OCI-LY1 (cell line): ENCODE data around the gene CAMTA1.

Source experiments
- H2AFZ ChIP-seq: fragments of 200-600 bp; sonication (generic), shearing (Covaris generic); 2 replicates; pipeline ENCODE4 v1.6.0; 2014; ENCODE audit warnings: antibody characterized with exemption, mild to moderate bottlenecking, low read length
- H3F3A ChIP-seq: fragments of 200-600 bp; sonication (generic), shearing (Covaris generic); 2 replicates; pipeline ENCODE4 v1.6.0; 2014; ENCODE audit warnings: mild to moderate bottlenecking, antibody characterized with exemption, low read length, moderate library complexity; ENCODE audit not compliant: insufficient read depth
- H3K27ac ChIP-seq: fragments of 200-600 bp; sonication (generic); 2 replicates; pipeline ENCODE4 v1.5.1; 2014; ENCODE audit warnings: low read length, mixed run types, mild to moderate bottlenecking, low read depth; ENCODE audit not compliant: poor library complexity, severe bottlenecking
- H3K27me3 ChIP-seq: fragments of 200-600 bp; sonication (generic); 2 replicates; pipeline ENCODE4 v1.6.0; 2014; ENCODE audit warnings: antibody characterized with exemption, mild to moderate bottlenecking, low read length, moderate library complexity; ENCODE audit not compliant: insufficient read depth
- H3K36me3 ChIP-seq: fragments of 200-600 bp; sonication (generic); 2 replicates; pipeline ENCODE4 v1.6.1; 2014; ENCODE audit warnings: mild to moderate bottlenecking, antibody characterized with exemption, low read length, moderate library complexity, mixed read lengths; ENCODE audit not compliant: insufficient read depth
- H3K4me1 ChIP-seq: fragments of 200-600 bp; sonication (generic); 2 replicates; pipeline ENCODE4 v1.5.1; 2014; ENCODE audit warnings: mild to moderate bottlenecking, low read length, moderate library complexity; ENCODE audit not compliant: insufficient read depth, severe bottlenecking
- H3K4me2 ChIP-seq: fragments of 200-600 bp; sonication (generic), shearing (Covaris generic); 2 replicates; pipeline ENCODE4 v1.6.1; 2014; ENCODE audit warnings: low read length
- H3K4me3 ChIP-seq: fragments of 200-600 bp; sonication (generic); 2 replicates; pipeline ENCODE4 v1.5.1; 2014; ENCODE audit warnings: low read length, low read depth, mild to moderate bottlenecking, mixed read lengths; ENCODE audit not compliant: poor library complexity, severe bottlenecking
- H3K79me2 ChIP-seq: fragments of 200-600 bp; shearing (Covaris generic); 2 replicates; pipeline ENCODE4 v1.6.1; 2016; ENCODE audit warnings: mixed run types, low read length, mixed read lengths; ENCODE audit not compliant: insufficient read depth
- H3K9ac ChIP-seq: fragments of 200-600 bp; sonication (generic), shearing (Covaris generic); 2 replicates; pipeline ENCODE4 v1.6.1; 2014; ENCODE audit warnings: mild to moderate bottlenecking, low read length, mixed read lengths
- H3K9me2 ChIP-seq: fragments of 200-600 bp; sonication (generic), shearing (Covaris generic); 2 replicates; pipeline ENCODE4 v1.6.1; 2014; ENCODE audit warnings: low read depth, mild to moderate bottlenecking, low read length, mixed read lengths
- H3K9me3 ChIP-seq: fragments of 200-600 bp; shearing (Covaris generic); 2 replicates; pipeline ENCODE4 v1.6.1; 2014; ENCODE audit warnings: low read length, mixed read lengths
- H4K20me1 ChIP-seq: fragments of 200-600 bp; sonication (generic), shearing (Covaris generic); 2 replicates; pipeline ENCODE4 v1.6.0; 2016; ENCODE audit warnings: mild to moderate bottlenecking, low read length; ENCODE audit not compliant: insufficient read depth
- CTCF ChIP-seq: fragments of 200-600 bp; sonication (generic), shearing (Covaris generic); IDR thresholded peaks from 2 replicates; pipeline ENCODE4 v1.5.1; 2017; ENCODE audit warnings: mild to moderate bottlenecking, antibody characterized with exemption, low read length, moderate library complexity, mixed read lengths
- EZH2 ChIP-seq: fragments of 200-600 bp; sonication (generic), shearing (Covaris generic); IDR thresholded peaks from 2 replicates; pipeline ENCODE4 v1.8.0; 2017; ENCODE audit warnings: borderline replicate concordance, mixed run types, mild to moderate bottlenecking, antibody characterized with exemption, low read length, moderate library complexity, mixed read lengths

CAMTA1 gene

DNA sequence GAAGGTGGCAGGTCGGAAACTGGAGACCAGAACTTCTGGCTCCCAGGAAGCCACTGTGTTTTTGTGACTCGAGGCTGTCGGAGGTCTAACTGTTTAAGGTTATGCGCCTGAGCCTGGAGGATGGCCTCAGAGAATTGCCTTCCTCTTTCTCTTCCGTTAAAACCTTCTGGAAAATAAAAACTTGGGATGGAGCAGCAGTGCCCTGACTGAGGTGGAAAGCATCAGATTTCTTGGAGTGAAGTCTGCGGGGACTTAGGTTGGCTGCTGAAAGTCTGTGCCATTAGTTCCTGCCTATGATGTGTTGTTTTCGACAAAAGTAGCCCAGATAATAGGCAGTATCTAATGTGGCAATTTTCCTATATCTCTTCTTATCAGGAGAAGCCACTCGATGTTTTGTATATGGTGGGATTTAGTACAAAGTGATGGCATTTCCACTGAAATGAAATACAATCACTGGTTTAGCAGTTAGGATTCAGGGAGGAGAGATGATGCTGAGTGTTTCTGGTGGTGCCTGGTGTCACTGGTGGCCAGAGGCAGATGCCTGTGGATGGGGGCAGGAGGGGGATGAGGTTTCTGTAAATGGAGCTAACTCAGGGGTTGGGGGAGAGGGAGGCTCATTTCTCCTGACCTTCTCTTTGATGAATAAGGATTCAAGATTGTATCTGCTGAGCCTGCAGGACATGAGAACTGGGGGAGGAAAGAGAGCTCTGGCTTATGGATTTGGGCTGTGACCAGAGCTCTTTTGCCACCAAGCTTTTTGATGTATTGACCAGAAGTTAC is 150.8 kb downstream of the CAMTA1 start:
- Histone ChIP-seq H3K27ac (no peak overlapping the region), H4K20me1 (no peaks in the 10 kb centered on the region), H3K27me3 (0 out of 2 replicates have a peak, but pooled peaks cover 4% of the 10 kb centered on the region), H3K79me2 (no peaks in the 10 kb centered on the region), H3K4me2 (no peak overlapping the region), H3K4me1 (no peaks in the 10 kb centered on the region), H3F3A (no peaks in the 10 kb centered on the region), H3K9me3 (no peaks in the 10 kb centered on the region), H2AFZ (no peak overlapping the region), H3K36me3 (no peaks in the 10 kb centered on the region), H3K9ac (no peak overlapping the region), H3K4me3 (no peak overlapping the region), H3K9me2 (no peaks in the 10 kb centered on the region)
- no peak for TF ChIP-seq CTCF
- TF ChIP-seq EZH2 = no peak

DNA sequence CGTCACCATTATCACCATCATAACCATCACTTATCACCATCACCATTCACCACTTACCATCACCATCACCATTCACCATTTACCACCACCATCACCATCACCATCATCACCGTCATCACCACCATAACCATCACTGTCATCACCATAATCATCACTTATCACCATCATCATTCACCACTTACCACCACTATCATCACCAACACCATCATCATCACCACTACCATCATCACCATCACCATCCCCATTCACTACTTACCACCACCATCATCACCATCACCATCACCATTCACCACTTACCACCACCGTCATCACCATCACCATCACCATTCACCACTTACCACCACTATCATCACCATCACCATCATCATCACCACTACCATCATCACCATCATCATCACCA is 151.8 kb downstream of the CAMTA1 start:
- Histone ChIP-seq H3K27me3 (0 out of 2 replicates have a peak, but pooled peaks cover 4% of the 10 kb centered on the region), H3F3A (no peaks in the 10 kb centered on the region), H3K9ac (no peak overlapping the region), H3K27ac (no peak overlapping the region), H3K79me2 (no peaks in the 10 kb centered on the region), H4K20me1 (no peaks in the 10 kb centered on the region), H3K9me2 (no peaks in the 10 kb centered on the region), H3K4me2 (no peak overlapping the region), H3K4me3 (no peak overlapping the region), H3K9me3 (no peaks in the 10 kb centered on the region), H2AFZ (no peak overlapping the region), H3K36me3 (no peaks in the 10 kb centered on the region), H3K4me1 (no peaks in the 10 kb centered on the region)
- TF ChIP-seq EZH2 (no peak), CTCF (no peak)

DNA sequence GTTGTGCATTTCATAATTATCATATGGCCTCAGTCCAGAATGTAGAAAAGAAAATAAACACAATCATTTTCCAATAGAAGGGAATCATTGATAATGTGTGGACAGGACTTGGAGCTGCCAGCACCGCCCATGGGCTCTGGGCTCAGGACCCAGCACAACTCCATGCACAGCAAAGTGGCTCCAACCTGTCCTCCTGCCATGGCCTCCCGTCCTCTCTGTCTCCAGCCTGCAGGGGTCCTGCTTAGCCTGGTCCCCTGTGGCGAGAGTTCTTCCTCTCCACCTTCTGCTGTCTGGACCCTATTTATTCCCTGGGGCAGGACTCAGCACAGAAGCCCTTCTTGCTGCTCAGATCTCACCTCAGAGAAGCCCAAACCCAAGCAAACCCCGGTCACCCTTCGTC is 154.1 kb downstream of the CAMTA1 start:
- Histone ChIP-seq H4K20me1 (no peaks in the 10 kb centered on the region), H3K4me3 (no peak overlapping the region)

More for the DNA sequence above, 154.1 kb downstream of the CAMTA1 start:
- Histone ChIP-seq H3K4me2 (no peak overlapping the region), H3K27me3 (peaks cover 4% of the 10 kb centered on the region; the same call in 1 of the 2 replicates), H3K9me3 (no peaks in the 10 kb centered on the region), H3K79me2 (no peaks in the 10 kb centered on the region), H3F3A (no peaks in the 10 kb centered on the region), H3K36me3 (no peaks in the 10 kb centered on the region), H3K9me2 (no peaks in the 10 kb centered on the region), H3K9ac (no peak overlapping the region), H2AFZ (no peak overlapping the region), H3K27ac (no peak overlapping the region), H3K4me1 (no peaks in the 10 kb centered on the region)
- no peak for TF ChIP-seq EZH2
- no peak for TF ChIP-seq CTCF
